ENCODE results near the gene NDC80. TPM values are rescaled to one million over a fixed set of nuclear protein-coding genes. Genes with fewer than 3 reads are reported as not detected.
A peak's percentile ranks its signal among the peaks of the same experiment; 100 is the strongest.

Gene NDC80
- total and polyA plus RNA-seq, 9 of the 15 experiments (the other 6 are each of a cell fraction or from before 2014, with no cell fraction given): 65.2 to 97.9 (median 83.3) TPM

DNA sequence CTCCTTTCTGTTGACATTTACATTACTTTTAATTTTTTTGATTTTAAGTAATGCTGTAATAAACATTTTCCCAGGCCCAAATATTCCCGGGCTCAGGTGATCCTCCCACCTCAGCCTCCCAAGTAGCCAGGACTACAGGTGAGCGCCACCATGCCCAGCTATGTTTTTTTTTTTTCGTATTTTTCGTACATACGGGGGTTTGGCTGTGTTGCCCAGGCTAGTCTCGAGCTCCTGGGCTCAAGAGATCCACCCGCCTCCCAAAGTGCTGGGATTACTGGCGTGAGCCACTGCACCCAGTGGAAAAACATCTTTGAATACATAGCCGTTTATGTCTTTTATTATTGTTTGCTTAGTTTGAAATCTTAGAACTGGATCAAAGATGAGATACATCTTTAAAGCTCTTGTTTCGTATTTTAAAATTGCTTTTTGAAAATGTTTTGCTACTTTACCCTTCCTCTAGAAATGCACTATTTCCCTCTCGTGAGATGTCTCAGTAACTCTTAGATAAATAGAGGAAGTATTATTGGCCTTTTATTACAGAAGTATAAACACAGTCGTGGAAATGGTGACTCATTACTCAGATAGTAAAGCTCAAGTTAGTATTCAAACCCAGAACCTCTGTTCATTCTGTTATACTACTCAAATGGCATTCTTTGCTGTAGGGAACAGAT lies 86.6 kb downstream of the NDC80 start (continued):
- no peak for TF ChIP-seq SRSF7 (optimal IDR thresholded peaks at IDR 0.05; ENCODE audit: low read depth, low read length)
- TF ChIP-seq, protein P1, sequence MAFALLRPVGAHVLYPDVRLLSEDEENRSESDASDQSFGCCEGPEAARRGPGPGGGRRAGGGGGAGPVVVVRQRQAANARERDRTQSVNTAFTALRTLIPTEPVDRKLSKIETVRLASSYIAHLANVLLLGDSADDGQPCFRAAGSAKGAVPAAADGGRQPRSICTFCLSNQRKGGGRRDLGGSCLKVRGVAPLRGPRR (CRISPR knock-in tag; IDR thresholded peaks at IDR 0.05): no peak
- no peak for TF ChIP-seq TARDBP (IDR thresholded peaks at IDR 0.05)
- TF ChIP-seq FOSL1 (tag; conservative IDR thresholded peaks at IDR 0.05): peak; percentile 94
- TF ChIP-seq STAT5B (CRISPR knock-in tag; IDR thresholded peaks at IDR 0.05): no peak
- no peak for TF ChIP-seq SREBF2 (CRISPR knock-in tag; IDR thresholded peaks at IDR 0.05)
- TF ChIP-seq, protein P2, sequence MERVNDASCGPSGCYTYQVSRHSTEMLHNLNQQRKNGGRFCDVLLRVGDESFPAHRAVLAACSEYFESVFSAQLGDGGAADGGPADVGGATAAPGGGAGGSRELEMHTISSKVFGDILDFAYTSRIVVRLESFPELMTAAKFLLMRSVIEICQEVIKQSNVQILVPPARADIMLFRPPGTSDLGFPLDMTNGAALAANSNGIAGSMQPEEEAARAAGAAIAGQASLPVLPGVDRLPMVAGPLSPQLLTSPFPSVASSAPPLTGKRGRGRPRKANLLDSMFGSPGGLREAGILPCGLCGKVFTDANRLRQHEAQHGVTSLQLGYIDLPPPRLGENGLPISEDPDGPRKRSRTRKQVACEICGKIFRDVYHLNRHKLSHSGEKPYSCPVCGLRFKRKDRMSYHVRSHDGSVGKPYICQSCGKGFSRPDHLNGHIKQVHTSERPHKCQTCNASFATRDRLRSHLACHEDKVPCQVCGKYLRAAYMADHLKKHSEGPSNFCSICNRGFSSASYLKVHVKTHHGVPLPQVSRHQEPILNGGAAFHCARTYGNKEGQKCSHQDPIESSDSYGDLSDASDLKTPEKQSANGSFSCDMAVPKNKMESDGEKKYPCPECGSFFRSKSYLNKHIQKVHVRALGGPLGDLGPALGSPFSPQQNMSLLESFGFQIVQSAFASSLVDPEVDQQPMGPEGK (CRISPR knock-in tag; IDR thresholded peaks at IDR 0.05; ENCODE audit: borderline replicate concordance): no peak
- no peak for TF ChIP-seq ZFPM2 (CRISPR knock-in tag; IDR thresholded peaks at IDR 0.05)
- no peak; the same call in 1 of the 2 replicates for TF ChIP-seq KAT7 (CRISPR knock-in tag; IDR thresholded peaks at IDR 0.05; ENCODE audit: borderline replicate concordance)
- TF ChIP-seq GTF2F1 (IDR thresholded peaks at IDR 0.05; ENCODE audit: low read depth, low read length): no peak
- TF ChIP-seq, protein P3, sequence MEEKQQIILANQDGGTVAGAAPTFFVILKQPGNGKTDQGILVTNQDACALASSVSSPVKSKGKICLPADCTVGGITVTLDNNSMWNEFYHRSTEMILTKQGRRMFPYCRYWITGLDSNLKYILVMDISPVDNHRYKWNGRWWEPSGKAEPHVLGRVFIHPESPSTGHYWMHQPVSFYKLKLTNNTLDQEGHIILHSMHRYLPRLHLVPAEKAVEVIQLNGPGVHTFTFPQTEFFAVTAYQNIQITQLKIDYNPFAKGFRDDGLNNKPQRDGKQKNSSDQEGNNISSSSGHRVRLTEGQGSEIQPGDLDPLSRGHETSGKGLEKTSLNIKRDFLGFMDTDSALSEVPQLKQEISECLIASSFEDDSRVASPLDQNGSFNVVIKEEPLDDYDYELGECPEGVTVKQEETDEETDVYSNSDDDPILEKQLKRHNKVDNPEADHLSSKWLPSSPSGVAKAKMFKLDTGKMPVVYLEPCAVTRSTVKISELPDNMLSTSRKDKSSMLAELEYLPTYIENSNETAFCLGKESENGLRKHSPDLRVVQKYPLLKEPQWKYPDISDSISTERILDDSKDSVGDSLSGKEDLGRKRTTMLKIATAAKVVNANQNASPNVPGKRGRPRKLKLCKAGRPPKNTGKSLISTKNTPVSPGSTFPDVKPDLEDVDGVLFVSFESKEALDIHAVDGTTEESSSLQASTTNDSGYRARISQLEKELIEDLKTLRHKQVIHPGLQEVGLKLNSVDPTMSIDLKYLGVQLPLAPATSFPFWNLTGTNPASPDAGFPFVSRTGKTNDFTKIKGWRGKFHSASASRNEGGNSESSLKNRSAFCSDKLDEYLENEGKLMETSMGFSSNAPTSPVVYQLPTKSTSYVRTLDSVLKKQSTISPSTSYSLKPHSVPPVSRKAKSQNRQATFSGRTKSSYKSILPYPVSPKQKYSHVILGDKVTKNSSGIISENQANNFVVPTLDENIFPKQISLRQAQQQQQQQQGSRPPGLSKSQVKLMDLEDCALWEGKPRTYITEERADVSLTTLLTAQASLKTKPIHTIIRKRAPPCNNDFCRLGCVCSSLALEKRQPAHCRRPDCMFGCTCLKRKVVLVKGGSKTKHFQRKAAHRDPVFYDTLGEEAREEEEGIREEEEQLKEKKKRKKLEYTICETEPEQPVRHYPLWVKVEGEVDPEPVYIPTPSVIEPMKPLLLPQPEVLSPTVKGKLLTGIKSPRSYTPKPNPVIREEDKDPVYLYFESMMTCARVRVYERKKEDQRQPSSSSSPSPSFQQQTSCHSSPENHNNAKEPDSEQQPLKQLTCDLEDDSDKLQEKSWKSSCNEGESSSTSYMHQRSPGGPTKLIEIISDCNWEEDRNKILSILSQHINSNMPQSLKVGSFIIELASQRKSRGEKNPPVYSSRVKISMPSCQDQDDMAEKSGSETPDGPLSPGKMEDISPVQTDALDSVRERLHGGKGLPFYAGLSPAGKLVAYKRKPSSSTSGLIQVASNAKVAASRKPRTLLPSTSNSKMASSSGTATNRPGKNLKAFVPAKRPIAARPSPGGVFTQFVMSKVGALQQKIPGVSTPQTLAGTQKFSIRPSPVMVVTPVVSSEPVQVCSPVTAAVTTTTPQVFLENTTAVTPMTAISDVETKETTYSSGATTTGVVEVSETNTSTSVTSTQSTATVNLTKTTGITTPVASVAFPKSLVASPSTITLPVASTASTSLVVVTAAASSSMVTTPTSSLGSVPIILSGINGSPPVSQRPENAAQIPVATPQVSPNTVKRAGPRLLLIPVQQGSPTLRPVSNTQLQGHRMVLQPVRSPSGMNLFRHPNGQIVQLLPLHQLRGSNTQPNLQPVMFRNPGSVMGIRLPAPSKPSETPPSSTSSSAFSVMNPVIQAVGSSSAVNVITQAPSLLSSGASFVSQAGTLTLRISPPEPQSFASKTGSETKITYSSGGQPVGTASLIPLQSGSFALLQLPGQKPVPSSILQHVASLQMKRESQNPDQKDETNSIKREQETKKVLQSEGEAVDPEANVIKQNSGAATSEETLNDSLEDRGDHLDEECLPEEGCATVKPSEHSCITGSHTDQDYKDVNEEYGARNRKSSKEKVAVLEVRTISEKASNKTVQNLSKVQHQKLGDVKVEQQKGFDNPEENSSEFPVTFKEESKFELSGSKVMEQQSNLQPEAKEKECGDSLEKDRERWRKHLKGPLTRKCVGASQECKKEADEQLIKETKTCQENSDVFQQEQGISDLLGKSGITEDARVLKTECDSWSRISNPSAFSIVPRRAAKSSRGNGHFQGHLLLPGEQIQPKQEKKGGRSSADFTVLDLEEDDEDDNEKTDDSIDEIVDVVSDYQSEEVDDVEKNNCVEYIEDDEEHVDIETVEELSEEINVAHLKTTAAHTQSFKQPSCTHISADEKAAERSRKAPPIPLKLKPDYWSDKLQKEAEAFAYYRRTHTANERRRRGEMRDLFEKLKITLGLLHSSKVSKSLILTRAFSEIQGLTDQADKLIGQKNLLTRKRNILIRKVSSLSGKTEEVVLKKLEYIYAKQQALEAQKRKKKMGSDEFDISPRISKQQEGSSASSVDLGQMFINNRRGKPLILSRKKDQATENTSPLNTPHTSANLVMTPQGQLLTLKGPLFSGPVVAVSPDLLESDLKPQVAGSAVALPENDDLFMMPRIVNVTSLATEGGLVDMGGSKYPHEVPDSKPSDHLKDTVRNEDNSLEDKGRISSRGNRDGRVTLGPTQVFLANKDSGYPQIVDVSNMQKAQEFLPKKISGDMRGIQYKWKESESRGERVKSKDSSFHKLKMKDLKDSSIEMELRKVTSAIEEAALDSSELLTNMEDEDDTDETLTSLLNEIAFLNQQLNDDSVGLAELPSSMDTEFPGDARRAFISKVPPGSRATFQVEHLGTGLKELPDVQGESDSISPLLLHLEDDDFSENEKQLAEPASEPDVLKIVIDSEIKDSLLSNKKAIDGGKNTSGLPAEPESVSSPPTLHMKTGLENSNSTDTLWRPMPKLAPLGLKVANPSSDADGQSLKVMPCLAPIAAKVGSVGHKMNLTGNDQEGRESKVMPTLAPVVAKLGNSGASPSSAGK (IDR thresholded peaks at IDR 0.05): no peak
- TF ChIP-seq, protein P4, sequence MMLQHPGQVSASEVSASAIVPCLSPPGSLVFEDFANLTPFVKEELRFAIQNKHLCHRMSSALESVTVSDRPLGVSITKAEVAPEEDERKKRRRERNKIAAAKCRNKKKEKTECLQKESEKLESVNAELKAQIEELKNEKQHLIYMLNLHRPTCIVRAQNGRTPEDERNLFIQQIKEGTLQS (IDR thresholded peaks at IDR 0.05): peak; percentile 95
- TF ChIP-seq, protein P4 (CRISPR knock-in tag; conservative IDR thresholded peaks at IDR 0.05): no peak; the same call in 1 of the 2 replicates

Measured in K562 (cell line).